K562 (cell line): ENCODE measurements around the gene MPHOSPH6.

Experiments
- ATF4 ChIP-seq: fragments of 450-650 bp; formaldehyde crosslinking; IDR thresholded peaks from 2 replicates; pipeline ENCODE4 v1.4.0; 2022; ENCODE audit warnings: mild to moderate bottlenecking, moderate library complexity
- CTCF ChIP-seq, 3 experiments: IDR thresholded peaks in 2 of 3; conservative IDR thresholded peaks in 1 of 3; 2 replicates each; pipeline ENCODE4 v1.5.1; 2011 to 2012; ENCODE audit warnings: low read length in 3 of 3, mild to moderate bottlenecking in 3 of 3, control low read depth in 2 of 3, improper control_type of control experiment in 1 of 3, inconsistent platforms in 1 of 3, low read depth in 1 of 3, mixed read lengths in 1 of 3, moderate library complexity in 1 of 3; ENCODE audit not compliant: insufficient read depth in 2 of 3
- E2F1 ChIP-seq: sonication (generic); formaldehyde crosslinking; IDR thresholded peaks from 2 replicates; pipeline ENCODE4 v1.8.1; 2023; ENCODE audit warnings: mild to moderate bottlenecking, missing genetic modification reagents, moderate library complexity
- ELF4 ChIP-seq: fragments of 450-650 bp; formaldehyde crosslinking; IDR thresholded peaks from 2 replicates; pipeline ENCODE4 v1.4.0; 2022; ENCODE audit warnings: missing genetic modification characterization
- ESRRA ChIP-seq: fragments of 450-650 bp; IDR thresholded peaks from 2 replicates; pipeline ENCODE4 v1.6.1; 2014; ENCODE audit warnings: low read depth, mild to moderate bottlenecking, moderate library complexity, borderline replicate concordance
- HDAC1 ChIP-seq, 2 experiments: fragments of 450-650 bp; IDR thresholded peaks; 2 replicates each; pipeline ENCODE4 v1.6.1; 2016 to 2017; ENCODE audit warnings: inconsistent platforms in 1 of 2, mild to moderate bottlenecking in 1 of 2, moderate library complexity in 1 of 2
- RNF2 ChIP-seq: sonication (generic); IDR thresholded peaks from 2 replicates; pipeline ENCODE4 v1.6.1; 2016
- WHSC1 ChIP-seq: IDR thresholded peaks from one replicate; pipeline ENCODE4 v1.6.1; 2012; ENCODE audit warnings: low read length, control low read depth, inconsistent platforms
- ZNF436 ChIP-seq: fragments of 250-450, 450-650 bp; sonication (Bioruptor Pico); formaldehyde crosslinking; IDR thresholded peaks from 2 replicates; pipeline ENCODE4 v1.7.0; 2020; ENCODE audit warnings: mild to moderate bottlenecking

GRCh38 chr16:82119405-82119804, 50.6 kb downstream of the MPHOSPH6 start:
- no peak for TF ChIP-seq E2F1 (CRISPR knock-in tag)
- TF ChIP-seq ATF4 (CRISPR knock-in tag) = no peak
- no peak for TF ChIP-seq HDAC1 (IDR thresholded peaks at IDR 0.05)
- TF ChIP-seq ZNF436 (CRISPR knock-in tag) = no peak
- no peak for TF ChIP-seq ELF4
- no peak for TF ChIP-seq ESRRA
- TF ChIP-seq WHSC1 = no peak
- no peak for TF ChIP-seq CTCF (IDR thresholded peaks at IDR 0.05 in 2 of 3, conservative IDR thresholded peaks at IDR 0.05 in 1 of 3; ENCODE audit: insufficient read depth in 2 of 3, low read depth in 1 of 3, low read length in 3 of 3)
- TF ChIP-seq RNF2 = no peak
